ENCODE results near the gene SH3RF3.
"Not testable (repeated sequence)": the region's sequence is repeated elsewhere in the genome, so short reads cannot be mapped to it uniquely, and the experiment has no call there.

Gene SH3RF3

DNA sequence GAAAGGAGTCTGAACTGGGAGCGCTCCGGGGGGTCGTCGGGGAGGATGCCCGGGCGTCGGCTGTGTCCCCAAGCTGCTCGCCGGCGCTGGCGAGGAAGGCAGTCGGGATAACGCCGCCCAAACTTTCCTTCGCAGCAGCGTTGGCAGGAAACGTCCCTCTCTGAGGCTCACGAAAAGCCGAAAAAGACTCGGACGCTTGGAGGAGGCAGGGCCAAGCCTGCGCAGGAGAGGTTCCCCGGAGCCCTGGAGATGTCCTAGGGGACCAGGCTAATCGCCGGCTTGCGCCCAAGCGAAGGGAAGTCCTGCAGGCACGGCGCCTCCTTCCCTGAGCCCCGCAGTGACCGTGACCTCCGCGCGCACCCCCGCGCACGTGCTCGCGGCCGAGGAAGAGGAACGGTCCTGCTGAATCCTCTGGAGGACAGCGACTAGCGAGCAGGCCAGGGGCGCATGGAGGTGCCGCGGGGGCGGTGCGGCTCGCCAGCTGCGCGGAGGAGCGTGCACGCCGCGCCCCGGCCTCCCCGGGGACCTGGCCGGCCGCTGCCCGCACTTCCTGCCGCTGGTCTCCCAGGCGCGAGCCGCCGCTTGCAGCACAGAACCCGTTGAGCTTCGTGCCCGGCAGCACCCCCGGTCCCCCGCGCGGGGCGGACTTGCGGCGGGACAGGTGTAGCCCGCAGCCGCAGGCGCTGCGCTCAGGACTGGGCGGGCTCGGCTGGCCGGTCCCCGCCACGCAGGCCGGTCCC is at the start of gene SH3RF3:
TSS of gene SH3RF3 (plus strand) at position 590 of the 740 bp plus-strand sequence.
- peak; percentile 12 for DNase-seq

DNA sequence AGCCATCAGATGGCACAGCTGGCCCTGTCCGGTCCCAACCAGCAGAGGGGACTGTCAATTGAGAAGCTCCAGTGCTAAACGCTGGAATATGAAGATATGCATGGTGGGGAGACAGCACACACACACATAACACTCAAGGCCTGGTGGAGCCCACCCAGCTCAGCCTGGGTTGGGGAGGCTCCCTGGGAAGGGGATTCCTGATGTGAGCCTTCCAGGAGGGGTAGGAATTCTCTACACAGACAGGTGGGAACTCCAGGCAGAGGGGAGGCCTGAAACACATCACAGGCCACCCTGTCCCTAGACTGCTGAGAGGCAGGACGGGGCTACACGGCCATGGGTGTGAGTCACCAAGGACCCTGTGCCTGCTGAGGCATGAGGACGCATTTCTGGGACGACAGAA is 49.4 kb upstream of the SH3RF3 start:
- DNase-seq = no peak

DNA sequence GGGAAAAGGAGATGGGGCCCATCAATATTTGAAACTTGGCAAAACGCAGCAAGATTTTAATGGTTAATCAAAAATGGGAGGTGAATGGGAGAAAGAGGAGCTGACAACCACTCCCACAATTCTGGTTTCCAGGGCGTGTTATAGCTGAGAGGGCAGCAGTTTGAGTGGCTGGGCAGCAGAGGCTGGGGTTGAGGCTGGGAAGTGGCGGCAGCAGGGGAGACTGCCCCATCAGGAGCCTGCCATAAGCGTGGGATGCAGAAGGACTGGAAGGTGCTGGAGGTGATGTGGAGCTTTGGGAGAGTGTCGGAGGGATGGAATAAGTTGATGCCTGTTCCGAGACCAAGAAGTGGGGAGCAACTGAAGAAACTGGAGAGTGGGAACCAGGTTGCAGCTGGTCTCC is 48.9 kb upstream of the SH3RF3 start:
- DNase-seq = no peak

DNA sequence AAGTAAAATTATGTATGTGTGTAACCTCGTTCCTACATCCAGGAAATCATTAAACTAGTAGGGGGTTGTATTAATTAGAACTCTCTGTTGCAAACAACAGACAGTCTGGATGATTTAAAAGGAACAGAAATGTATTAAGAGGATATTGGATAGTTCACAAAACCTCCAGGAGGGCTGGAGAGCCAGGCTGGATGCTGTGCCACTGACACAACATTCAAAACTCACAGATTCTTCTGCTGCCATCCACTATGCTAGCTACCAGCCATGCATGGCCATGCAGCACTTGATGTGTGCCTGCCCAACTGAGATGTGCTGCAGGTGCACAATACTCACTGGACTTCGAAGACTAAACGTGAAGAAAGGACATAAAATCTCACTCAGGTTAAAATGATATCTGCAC is 48.2 kb upstream of the SH3RF3 start:
- DNase-seq = no peak

DNA sequence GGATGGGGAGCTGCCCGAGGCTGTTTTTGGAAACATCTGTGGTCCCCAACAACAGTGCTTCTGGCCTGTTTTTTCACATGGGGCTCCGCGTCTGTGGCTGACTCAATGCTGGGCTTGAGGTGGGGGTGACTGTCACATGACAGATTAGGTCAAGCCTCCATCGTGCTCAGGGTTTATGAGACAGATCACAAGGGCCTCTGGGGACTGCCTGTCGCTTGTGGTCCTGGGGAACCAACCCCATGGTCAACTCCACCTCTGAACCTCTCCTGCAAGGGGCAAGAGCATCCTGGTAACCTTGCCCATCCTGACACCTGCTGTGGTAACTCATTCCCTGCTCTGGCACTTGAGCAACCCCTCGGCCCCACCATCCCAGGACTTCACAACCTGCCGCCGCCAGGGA is 47.6 kb upstream of the SH3RF3 start:
- no peak for DNase-seq

DNA sequence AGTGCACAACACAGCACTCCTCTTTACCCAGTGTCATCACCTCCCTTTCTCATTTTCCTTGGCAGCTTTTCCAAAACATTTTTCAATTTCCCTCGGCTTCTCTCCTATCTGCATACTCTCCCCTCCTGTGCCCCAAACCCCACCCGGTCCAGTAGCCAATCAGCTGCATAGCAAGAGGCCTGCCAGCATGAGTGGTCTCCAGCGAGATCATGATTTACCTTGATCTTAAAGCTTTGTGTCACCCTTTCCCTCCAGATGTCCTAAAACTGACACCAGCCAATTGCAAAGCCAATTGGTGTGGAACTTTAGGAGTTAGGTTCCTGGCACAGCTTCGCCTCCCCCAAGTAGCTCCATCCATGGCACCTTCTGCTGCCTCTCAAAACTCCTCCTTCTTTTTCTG is 45.2 kb upstream of the SH3RF3 start:
- DNase-seq = no peak

DNA sequence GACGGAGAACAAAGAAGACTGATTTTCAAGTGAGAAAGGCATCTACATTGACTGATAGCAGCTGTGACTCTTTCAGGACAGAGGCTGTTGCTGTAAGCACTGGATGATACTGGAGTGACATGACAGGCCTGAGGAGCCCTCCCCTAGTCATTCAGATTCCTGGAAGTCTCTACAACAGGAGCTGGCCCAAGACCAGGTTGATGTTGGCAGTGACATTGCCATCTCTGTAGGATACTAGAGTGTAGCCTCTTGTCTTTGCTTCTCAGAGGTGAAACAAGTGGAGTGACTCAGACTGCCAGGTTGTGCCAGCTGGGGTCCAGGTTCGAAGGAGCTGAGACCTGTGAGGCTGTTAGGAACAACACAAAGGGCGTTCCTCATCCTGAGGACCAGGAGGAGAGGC is 44.7 kb upstream of the SH3RF3 start:
- no peak for DNase-seq

DNA sequence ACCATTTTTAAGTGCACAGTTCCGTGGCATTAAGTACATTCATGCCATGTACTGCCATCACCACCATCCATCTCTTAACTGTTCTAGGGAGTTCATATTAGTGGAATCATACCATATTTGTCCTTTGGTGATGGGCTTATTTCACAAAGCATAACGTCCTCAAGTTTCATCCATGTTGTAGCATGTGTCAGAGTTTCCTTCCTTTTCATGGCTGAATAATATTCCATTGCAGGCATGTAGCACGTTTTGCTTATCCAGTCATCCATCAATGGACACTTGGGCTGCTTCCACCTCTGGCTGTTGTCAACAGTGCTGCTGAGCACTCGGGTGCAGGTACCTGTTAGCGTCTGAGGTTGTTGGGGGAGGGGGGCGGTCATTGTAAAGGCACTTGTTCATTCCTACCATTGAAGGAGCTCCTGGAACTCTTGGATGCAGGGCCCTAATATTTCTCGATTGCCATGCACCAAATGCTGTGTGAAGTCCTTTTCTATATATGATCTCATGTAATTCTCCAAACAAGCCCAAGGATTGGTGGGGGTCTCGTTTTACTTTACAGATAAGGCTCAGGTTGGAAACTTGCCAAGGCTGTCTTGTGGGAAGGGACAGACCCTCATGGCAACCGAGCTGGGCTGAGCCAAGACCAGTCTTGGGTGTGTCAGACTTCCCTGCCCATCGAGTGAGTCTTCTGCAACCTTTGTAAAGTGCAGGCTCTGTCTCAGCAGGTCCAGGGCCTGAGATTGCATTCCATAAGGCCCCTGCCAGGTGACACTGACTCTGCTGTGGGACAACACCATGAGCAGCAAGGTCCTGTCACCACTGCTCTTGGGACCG is 42.9 kb upstream of the SH3RF3 start:
- DNase-seq = no peak

DNA sequence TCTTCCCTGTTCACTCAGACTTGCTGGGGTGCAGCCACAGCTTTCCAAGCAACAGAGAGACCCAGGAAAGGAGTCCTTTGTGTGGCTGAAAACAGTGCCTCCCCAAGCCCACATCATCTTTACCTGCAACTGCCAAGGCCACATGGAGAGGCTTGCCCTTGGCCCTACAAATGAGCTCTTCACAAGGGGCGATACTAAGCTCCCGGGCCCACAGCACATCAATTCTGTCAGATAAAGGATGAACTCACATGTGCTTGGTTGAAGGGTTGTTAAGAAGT is 42.3 kb upstream of the SH3RF3 start:
- no peak for DNase-seq

DNA sequence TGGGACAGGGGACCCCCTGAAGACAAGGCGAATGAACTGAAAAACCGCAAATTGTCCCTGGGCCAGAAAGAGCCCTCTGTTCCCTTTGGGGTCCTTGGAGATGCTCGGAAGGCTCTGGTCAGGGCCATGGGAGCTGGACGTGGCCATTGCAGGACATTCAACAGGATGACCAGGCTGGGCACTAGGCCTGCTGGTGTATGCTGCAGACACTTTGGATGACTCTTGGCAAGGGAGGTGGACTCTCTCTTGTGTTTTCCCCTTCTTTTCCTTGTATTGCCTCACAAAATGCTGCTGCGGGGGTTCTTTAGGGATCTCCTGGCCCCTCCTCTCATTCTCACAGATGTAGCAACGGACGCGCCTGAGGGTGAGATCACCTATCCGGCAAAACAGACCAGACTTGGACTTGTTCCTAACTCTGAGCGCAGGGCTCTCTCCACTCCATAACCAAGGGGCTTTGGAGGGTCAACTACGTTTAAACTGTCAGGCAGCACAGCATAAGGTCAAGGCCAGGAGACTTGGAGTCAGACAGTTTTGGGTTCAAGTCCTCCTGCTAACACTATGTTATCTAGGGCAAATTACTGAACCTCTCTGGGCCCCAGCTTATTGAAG is 41.8 kb upstream of the SH3RF3 start:
- no peak for DNase-seq

DNA sequence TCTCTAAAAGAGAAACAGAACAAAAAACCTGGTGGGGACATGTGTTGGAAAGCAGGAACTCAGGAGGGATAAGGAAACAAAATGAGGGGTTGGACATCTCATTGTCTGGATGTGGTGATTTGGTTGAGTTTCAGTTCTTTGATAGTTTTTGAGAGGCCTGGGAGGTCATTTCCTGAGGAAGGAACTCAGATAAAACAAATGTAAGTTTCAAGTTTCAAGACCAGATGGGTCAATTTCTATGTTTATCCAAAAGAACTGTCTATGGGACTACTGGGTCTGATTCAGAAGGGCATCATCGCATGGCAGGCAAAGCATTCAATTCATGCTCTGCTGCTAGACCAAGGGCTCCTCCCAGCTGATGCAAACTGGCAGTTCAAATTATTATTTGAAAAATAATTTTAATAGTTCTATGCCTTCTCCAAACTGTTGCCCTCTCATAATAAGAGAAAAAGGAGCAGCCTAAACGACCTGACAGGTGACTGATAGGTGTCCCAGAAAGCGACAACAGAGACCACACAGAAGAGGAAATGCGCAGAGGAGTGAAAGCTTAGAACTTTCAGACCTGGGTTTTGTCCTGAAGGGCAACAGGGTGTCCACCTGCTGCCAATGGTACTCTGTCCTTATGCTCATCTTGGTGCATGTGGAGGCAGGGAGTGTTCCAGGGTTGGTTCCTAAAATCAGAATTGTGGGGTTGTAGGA is 39.3 kb upstream of the SH3RF3 start:
- no peak for DNase-seq

DNA sequence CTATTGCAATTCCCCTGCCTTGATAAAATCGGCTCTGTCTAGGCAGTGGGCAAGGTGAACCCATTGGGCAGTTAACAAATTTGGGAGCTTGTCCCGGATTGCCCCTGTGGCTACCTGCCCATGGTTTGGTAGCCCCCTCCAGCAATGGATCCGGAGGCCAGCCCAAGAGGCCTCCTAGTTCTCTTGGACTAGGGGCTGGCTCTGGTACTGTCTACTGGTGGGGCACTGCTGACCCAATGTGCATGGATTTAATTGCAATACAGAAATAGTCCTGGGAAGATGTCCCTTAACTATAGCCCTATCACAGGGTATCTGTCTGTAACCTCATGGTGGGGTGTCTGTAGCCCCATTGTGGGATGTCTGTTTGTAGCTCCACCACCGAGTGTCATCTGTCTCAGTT is 37.5 kb upstream of the SH3RF3 start:
- DNase-seq = no peak

DNA sequence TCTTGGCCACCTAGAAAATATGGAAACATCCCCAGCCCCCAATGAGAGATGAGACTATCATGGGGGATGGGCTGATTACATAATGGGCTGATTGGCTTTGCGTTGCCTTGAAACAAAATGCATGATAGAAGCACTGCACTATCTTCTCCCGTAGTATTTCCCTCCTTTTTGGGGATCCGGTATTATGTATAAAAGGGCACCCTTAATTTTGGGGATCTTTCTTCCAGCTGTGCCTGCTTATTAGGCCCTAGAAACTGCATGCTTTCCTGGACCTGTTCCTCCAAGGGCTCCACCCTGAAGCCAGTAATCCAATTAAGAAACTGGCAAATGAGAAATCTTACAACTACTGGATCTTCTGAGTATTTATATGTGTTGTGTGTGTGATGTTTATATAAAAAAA is 34.9 kb upstream of the SH3RF3 start:
- DNase-seq = no peak

DNA sequence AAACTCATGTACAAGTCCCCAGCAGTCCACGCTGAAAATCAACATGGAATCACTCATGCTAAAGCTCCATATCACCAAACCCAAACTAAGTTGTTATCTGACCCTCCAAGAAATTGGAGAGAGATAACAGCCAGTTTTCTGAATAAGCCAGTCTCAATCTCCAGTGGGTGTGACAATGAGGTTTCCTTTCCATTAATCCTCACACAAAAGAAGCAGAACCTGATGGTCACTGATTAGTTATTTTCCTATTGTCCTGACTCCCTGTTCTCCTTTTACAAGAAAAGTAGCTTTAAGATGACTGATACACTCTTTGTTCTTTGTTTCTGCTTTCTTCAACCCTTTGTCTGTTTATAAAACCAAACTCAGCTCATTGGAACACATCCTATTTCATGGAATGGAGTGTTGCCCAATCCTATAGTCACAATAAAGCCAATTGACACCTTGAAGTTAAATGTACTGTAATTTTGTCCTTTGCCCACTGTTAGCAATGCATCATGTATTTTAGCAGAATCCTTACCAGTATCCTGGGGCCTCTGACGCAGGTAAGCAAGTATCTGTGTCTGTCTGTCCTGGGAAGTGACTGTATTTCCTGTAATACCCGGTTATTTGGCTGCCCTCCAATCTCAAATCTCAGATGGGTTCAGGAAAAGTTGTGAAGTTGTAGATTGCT is 30.6 kb upstream of the SH3RF3 start:
- DNase-seq = no peak

DNA sequence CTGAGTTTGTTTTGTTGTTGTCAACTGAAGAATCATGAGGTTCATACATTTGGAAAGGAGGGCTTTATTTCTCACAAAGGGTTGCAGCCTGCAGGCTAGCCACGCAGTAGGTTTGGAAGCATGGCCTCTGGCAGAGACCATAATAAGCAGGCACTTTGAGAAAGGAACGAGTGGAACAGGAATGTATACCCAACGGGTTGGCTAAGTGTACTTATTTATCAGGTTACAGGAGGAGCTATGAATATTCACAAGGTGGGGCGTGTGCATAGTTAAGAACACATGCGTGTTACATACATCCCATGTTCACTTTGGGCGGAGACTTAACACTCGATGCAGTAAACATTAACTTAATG is 30.1 kb upstream of the SH3RF3 start:
- DNase-seq = no peak

DNA sequence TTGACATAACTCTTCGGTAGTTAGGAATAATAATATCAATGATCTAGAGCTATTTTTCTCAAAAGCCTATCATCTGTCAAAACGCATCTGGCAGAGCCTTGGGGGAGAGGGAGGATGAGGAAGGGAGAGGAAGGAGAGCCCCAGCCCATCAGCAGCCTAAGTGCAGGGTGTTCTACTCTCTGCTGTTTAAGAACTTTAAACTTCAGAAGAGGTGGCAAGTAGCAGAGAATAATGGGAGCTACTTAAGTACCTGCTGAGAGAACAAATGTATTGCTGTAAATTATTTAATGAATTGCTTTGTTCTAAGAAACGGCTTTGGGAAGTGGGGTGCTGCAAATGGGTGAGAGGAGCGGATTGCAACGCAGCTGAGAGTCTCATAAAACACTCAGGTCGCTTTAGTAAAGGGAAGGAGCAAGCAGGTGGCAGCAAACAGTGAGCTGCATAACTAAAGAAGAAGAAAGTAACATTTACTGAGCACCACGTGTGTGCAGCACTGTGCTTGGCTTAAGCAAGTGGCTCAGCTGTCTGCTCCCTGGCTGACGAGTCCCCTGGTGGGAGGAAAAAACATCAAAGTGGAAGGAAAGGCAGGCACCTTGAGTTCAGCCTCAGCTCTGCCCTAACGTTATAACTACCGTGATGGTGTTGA is 26.3 kb upstream of the SH3RF3 start:
- DNase-seq = no peak

DNA sequence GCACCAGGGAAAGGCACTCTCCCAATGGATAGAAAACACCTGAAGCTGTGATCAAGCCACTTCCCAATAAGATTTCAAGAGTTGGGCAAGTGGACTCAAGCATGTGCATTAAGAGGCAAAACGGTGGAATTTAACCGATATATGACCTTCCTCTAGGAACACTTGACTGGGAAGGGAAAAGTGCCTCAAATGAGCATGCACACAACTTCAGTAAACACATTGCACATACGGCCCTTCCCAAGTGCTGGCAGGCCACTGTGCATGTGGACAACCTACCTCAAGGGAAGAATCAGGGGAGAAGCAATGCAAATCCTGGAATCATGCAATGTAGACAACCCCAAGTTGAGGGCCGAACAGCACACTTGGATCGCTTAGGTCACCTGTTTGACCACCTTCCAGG is 23.9 kb upstream of the SH3RF3 start:
- no peak for DNase-seq

DNA sequence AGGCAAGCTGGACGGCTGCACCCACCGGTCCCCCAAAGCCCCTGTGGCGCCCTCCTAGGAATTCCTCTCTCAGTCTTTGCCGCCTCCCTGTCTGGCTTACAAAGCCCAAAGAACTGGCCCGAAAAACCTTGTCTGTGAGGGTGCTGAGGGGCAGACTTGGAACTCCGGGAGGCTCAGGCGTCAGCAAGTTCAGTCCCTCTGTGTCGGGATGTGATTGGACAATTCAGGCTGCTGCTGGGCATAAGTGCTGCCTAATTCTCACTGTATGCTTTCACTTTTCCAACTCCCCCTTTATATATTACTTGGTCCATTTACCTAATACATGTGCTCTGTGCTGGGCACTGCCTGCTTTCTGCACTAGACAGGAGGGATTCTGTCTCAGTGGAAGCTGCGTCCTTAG is 20.3 kb upstream of the SH3RF3 start:
- DNase-seq = no peak

DNA sequence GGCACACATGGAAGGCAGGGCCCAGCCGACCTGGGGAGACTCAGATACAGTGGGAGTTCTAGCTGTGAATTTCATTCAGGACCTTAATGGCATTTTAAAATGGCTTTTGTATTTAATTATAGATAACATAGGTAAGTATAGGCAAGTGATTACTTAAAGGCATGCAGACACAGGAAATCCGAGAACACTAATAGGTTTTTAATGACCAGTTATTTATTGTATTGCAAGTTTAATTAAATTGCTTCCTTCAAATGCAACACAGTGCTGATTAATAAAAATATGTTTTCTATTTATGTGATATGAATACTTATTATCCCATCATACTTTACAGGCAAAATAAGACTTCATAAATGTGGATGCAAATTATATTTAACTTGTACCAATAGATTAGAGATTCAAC is 19.7 kb upstream of the SH3RF3 start:
- DNase-seq = no peak

DNA sequence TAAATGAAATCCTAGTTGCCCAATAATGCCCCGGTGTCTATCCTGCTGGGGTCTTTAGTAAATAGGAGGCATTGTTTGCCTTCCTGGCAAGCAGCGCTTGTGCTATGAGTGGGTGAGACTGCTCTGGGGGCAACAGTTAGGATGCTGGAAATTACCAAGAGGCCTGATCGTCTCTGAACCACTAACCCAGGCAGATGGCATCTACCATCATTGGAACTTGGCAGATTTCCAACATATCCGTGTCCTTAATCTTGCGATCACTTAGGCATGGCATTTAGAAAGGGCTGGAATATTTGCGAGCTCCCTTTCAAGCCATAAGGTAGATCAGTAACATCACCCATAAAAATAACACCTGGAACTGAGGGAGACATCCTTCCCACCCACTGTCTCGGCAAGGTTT is 18.8 kb upstream of the SH3RF3 start:
- DNase-seq = no peak

DNA sequence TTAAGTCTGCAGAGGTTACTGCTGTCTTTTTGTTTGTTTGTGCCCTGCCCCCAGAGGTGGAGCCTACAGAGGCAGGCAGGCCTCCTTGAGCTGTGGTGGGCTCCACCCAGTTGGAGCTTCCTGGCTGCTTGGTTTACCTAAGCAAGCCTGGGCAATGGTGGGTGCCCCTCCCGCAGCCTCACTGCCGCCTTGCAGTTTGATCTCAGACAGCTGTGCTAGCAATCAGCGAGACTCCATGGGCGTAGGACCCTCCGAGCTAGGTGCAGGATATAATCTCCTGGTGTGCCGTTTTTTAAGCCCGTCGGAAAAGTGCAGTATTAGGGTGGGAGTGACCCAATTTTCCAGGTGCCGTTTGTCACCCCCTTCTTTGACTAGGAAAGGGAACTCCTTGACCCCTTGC is 11.8 kb upstream of the SH3RF3 start:
- DNase-seq = not testable (repeated sequence)

DNA sequence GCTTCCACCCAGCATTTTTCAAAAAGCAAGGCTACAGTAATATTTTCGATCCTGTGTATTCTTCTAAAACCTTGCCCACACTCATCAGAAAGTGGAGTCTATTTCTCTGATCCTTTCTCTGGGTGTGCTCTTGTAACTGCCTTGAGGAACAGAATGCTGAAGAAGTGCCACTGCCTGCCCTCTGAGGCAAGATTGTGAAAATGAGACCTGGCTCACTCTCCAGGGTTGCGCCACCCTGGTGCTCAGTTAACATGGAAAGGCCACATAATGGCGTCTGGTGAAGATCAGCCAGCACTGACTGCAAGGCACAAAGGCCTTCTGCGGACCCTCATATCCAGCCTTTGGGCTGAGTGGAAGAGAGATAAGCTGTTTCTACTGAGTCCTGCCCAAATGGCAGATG is 11.2 kb upstream of the SH3RF3 start:
- DNase-seq = no peak

DNA sequence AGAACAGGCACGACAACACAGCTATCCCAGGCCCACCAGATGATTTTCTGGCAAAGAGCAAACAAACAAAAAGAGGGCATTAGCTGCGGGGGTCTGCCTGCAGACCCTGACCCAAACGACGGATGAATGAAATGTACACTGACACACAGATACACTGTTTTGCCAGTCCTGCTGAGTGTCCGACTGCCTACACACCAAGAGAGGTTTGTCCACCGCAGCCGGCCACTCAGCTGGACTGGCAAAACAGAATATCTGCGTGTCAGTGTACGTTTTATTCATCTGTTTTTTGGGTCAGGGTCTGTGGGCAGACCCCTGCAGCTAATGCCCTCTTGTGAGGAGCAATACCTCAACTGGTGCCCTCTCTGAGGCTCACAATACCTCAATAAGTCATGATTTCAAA is 10.7 kb upstream of the SH3RF3 start:
- DNase-seq = no peak
